Measurements from ENCODE around the gene RAB10. TPM values are rescaled to one million over a fixed set of nuclear protein-coding genes. Genes with fewer than 3 reads are reported as not detected.
A peak's percentile ranks its signal among the peaks of the same experiment; 100 is the strongest.

Gene RAB10
- total and polyA plus RNA-seq, 8 donors: 16.5 to 62.9 (median 37.8) TPM

DNA sequence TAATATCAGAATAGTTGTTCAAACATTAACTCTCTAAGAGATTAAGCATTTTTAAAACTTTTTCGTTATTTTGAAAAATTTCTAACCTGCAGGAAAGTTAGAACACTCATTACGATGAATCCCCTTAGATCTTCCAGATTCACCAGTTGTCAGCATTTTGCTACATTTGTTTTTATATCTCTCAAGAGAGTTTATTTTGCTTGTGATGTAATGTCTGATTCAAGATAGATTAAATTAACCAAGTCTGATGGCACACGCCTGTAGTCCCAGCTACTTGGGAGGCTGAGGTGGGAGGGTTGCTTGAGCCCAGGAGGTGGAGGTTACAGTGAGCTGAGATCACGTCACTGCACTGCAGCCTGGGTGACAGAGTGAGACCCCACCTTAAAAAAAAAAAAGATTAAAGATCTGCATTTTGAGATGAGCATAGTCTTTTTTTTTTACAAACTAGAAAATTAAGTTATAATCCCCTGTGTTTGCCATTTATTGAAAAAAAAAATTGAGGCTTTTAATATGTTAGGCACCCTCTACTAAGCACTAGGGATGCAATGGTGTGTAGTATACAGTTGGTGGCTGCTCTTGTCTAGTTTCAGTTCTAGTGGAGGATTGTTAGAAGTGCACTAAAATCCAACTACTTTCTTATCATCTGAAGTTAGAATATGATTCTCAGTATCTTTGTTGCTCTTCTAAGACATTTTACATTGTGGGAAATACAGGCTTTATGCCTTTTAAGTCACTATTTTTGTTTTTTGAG lies 20.9 kb downstream of the RAB10 start:
- ATAC-seq: peak in 1 of 4 donors; percentile 21
- no peak for DNase-seq
- Histone ChIP-seq H3K4me1 (peaks cover 3 to 6% (median 5%) of the 10 kb centered on the region in 3 donors), H3K27ac (no peak overlapping the region), H3K36me3 (no peaks in the 10 kb centered on the region), H3K9me3 (no peaks in the 10 kb centered on the region), H3K4me3 (no peak overlapping the region), H3K27me3 (no peaks in the 10 kb centered on the region)
- WGBS, 2 donors: 68 to 71% methylated on average over 4 of the region's 4 CpGs
- TF ChIP-seq, protein P1, sequence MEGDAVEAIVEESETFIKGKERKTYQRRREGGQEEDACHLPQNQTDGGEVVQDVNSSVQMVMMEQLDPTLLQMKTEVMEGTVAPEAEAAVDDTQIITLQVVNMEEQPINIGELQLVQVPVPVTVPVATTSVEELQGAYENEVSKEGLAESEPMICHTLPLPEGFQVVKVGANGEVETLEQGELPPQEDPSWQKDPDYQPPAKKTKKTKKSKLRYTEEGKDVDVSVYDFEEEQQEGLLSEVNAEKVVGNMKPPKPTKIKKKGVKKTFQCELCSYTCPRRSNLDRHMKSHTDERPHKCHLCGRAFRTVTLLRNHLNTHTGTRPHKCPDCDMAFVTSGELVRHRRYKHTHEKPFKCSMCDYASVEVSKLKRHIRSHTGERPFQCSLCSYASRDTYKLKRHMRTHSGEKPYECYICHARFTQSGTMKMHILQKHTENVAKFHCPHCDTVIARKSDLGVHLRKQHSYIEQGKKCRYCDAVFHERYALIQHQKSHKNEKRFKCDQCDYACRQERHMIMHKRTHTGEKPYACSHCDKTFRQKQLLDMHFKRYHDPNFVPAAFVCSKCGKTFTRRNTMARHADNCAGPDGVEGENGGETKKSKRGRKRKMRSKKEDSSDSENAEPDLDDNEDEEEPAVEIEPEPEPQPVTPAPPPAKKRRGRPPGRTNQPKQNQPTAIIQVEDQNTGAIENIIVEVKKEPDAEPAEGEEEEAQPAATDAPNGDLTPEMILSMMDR (IDR thresholded peaks at IDR 0.05): no peak
- intact Hi-C loops (cut with DNase I): no loop called here
- FAIRE-seq: no peak

DNA sequence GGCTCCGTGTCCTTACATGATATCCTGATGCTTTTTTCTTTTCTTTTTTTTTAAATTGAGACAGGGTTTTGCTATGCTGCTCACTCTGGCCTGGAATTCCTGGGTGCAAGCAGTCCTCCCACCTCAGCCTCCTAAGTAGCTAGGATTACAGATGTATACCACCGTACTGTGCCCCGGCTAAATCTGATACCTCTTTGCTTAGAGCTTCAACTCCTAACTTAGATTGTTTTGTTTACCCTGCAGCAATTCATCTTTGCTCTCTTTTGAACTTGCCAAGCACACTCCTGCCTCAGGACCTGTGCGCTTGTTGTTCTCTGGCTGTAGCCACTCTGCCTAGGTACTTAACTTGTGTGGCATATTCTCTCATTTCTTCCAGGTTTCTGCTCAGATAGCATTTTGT lies 24.5 kb downstream of the RAB10 start:
- Histone ChIP-seq H3K36me3 (no peaks in the 10 kb centered on the region), H3K9me3 (no peaks in the 10 kb centered on the region), H3K27ac (no peak overlapping the region), H3K4me1 (peaks cover 3 to 6% (median 5%) of the 10 kb centered on the region in 3 donors), H3K4me3 (no peak overlapping the region), H3K27me3 (no peaks in the 10 kb centered on the region)
- WGBS, 2 donors: 30 to 35% methylated on average over 4 of the region's 4 CpGs
- no peak for FAIRE-seq
- intact Hi-C loops (cut with DNase I): no loop called here
- ATAC-seq: peak; percentile 21 to 54 (median 42)
- TF ChIP-seq, protein P1 (IDR thresholded peaks at IDR 0.05): no peak
- DNase-seq: no peak

DNA sequence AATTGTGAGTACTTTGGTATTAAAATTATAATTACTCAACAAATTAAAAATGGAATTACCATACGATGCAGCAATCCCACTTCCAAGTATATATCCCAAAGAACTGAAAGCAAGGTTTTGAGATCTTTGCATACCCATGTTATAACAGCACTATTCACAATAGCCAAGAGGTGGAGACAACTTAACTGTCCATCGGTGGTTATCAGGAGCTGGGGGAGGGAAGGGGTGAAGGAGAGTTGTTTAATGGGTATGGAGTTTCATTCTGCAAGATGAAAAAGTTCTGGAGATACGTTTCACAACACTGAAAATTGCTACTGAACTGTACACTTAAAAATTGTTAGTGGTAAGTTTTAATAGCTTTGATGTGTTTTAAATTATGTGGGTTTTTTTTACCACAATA lies 25.7 kb downstream of the RAB10 start:
- intact Hi-C loops (cut with DNase I): no loop called here
- H3K27ac ChIP-seq: no peak overlapping the region
- no peaks in the 10 kb centered on the region for H3K27me3 ChIP-seq
- H3K4me3 ChIP-seq: no peak overlapping the region
- no peaks in the 10 kb centered on the region for H3K36me3 ChIP-seq
- ATAC-seq: no peak
- no peak for DNase-seq
- no peak for FAIRE-seq
- no peaks in the 10 kb centered on the region for H3K9me3 ChIP-seq
- 48 to 58% methylated on average over 3 of the region's 3 CpGs for WGBS, 2 donors
- TF ChIP-seq, protein P1 (IDR thresholded peaks at IDR 0.05): no peak
- H3K4me1 ChIP-seq: peaks cover under 1 to 6% (median 5%) of the 10 kb centered on the region in 3 donors

DNA sequence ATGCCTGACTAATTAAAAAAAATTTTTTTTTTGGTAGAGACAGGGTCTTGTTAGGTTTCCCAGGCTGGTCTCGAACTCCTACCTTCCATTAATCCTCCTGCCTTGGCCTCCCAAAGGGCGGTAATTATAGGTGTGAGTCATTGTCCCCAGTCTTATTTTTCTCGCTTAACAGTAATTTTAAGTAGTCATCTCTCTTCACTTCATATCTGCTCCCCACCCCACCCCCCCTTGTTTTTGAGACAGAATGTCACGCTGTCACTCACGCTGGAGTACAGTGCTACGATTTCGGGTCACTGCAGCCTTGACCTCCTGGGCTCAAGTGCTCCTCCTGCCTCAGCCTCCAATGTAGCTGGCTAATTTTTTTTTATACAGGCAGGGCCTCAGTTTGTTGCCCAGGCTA lies 27.7 kb downstream of the RAB10 start:
- no peaks in the 10 kb centered on the region for H3K27me3 ChIP-seq
- ATAC-seq: no peak
- WGBS, 2 donors: 77 to 79% methylated on average over 7 of the region's 7 CpGs
- intact Hi-C loops (cut with DNase I): no loop called here
- H3K27ac ChIP-seq: no peak overlapping the region
- no peak for DNase-seq
- H3K4me3 ChIP-seq: no peak overlapping the region
- H3K4me1 ChIP-seq: peaks cover 5 to 6% (median 5%) of the 10 kb centered on the region in 3 donors
- H3K9me3 ChIP-seq: no peaks in the 10 kb centered on the region
- TF ChIP-seq, protein P1 (IDR thresholded peaks at IDR 0.05): no peak
- no peaks in the 10 kb centered on the region for H3K36me3 ChIP-seq
- no peak for FAIRE-seq

DNA sequence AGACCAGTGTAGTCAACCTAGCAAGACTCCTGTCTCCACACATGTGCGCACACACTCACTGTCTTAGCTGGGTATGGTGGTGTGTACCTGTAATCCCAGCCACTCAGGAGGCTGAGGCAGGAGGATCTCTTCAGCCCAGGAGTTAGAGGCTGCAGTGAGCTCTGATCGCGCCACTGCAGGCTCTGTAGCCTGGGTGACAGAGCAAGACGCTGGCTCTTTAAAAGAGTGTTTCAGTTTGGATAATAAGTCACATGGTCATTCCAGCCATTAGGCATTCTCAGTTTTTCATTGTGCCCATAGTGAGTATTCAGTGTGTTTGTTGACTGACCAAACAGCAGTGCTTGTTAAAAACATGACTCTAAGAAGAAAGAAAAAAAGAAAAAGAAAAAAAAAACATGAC lies 31.0 kb downstream of the RAB10 start:
- TF ChIP-seq, protein P1 (IDR thresholded peaks at IDR 0.05): no peak

More for the DNA sequence above, 31.0 kb downstream of the RAB10 start:
- H3K4me3 ChIP-seq: no peak overlapping the region
- peaks cover 0 to 13% (median 7%) of the 10 kb centered on the region in 3 donors for H3K4me1 ChIP-seq
- FAIRE-seq (no peak), DNase-seq (no peak), ATAC-seq (no peak)
- H3K36me3 ChIP-seq: no peaks in the 10 kb centered on the region
- WGBS, 2 donors: 93 to 94% methylated on average over 4 of the region's 4 CpGs
- no peak overlapping the region for H3K27ac ChIP-seq
- no peaks in the 10 kb centered on the region for H3K9me3 ChIP-seq
- intact Hi-C loops (cut with DNase I): no loop called here
- no peaks in the 10 kb centered on the region for H3K27me3 ChIP-seq
